Spinal cord (tissue), 10 donors: ENCODE results near the gene KIF20A. TPM values are rescaled to one million over a fixed set of nuclear protein-coding genes. Genes with fewer than 3 reads are reported as not detected.
"Not testable (repeated sequence)": the region's sequence is repeated elsewhere in the genome, so short reads cannot be mapped to it uniquely, and the experiment has no call there.

Experiments used
- DNase-seq, 6 donors: peaks; one replicate each; pipeline versions ENCODE4 v3.0.0 to v3.0.0-alpha.2; 2013 to 2015; ENCODE audit warnings: low spot score in 6 of 6, low read depth in 4 of 6
- H3K27ac ChIP-seq: one replicate; pipeline ENCODE4 v1.5.1; 2013; ENCODE audit warnings: low read depth, low read length, control low read depth
- H3K27me3 ChIP-seq: one replicate; pipeline ENCODE4 v1.6.1; 2013; ENCODE audit warnings: low read length; ENCODE audit not compliant: control insufficient read depth, insufficient read depth
- H3K36me3 ChIP-seq: one replicate; pipeline ENCODE4 v1.6.1; 2013; ENCODE audit warnings: low read length; ENCODE audit not compliant: control insufficient read depth, insufficient read depth
- H3K4me1 ChIP-seq: one replicate; pipeline ENCODE4 v1.6.1; 2013; ENCODE audit warnings: low read length; ENCODE audit not compliant: control insufficient read depth, insufficient read depth
- H3K4me3 ChIP-seq: one replicate; pipeline ENCODE4 v1.5.1; 2013; ENCODE audit warnings: low read depth, low read length, control low read depth
- H3K9me3 ChIP-seq: one replicate; pipeline ENCODE4 v1.6.1; 2013; ENCODE audit warnings: low read length; ENCODE audit not compliant: control insufficient read depth, insufficient read depth
- WGBS: methylation state at CpG from one replicate; pipeline ENCODE4 v1.1.5; 2013; ENCODE audit warnings: missing lambda C conversion rate; ENCODE audit not compliant: insufficient coverage; 5-methylcytosine and 5-hydroxymethylcytosine counted together
- polyA plus RNA-seq, 2 donors: library from polyadenylated mRNA; unstranded; fragments of 120-200 nt; gene quantifications; one replicate each; pipeline ENCODE4 v1.2.1, GENCODE V29; 2013; ENCODE audit not compliant: insufficient read length in 2 of 2
- total RNA-seq, 2 donors: library from RNA; depleted of rRNA in 1 of 2; stranded (reverse); fragments of 120-200 nt in 1 of 2; fragments of >200 nt in 1 of 2; gene quantifications; one replicate each; pipeline versions ENCODE4 v1.2.3 to v1.2.4, GENCODE V29; 2013 to 2014
- donor health status: healthy.

KIF20A gene
- total and polyA plus RNA-seq, 4 donors = 11.5 to 18.7 (median 13.7) TPM

GRCh38 chr5:138180183-138180782 lies 1.4 kb downstream of the KIF20A start:
- peak overlapping the region; percentile 95 for H3K4me3 ChIP-seq
- no peaks in the 10 kb centered on the region for H3K27me3 ChIP-seq
- no peak overlapping the region for H3K27ac ChIP-seq
- H3K36me3 ChIP-seq = peaks cover 16% of the 10 kb centered on the region
- DNase-seq = peak in 5 of 6 donors; percentile 17 to 86 (median 33)
- H3K9me3 ChIP-seq = no peaks in the 10 kb centered on the region
- WGBS = no CpG with 5 or more reads among the region's 5 CpGs
- peaks cover 19% of the 10 kb centered on the region for H3K4me1 ChIP-seq

GRCh38 chr5:138180841-138181240 lies 1.9 kb downstream of the KIF20A start:
- Histone ChIP-seq H3K4me3 (no peak overlapping the region), H3K9me3 (no peaks in the 10 kb centered on the region), H3K27ac (no peak overlapping the region), H3K4me1 (peaks cover 19% of the 10 kb centered on the region), H3K36me3 (peaks cover 11% of the 10 kb centered on the region), H3K27me3 (no peaks in the 10 kb centered on the region)
- WGBS = 96% methylated on average over 3 of the region's 5 CpGs
- no peak for DNase-seq

GRCh38 chr5:138182808-138183207 lies 3.9 kb downstream of the KIF20A start:
- DNase-seq = no peak
- Histone ChIP-seq H3K4me1 (peaks cover 8% of the 10 kb centered on the region), H3K4me3 (no peak overlapping the region), H3K9me3 (no peaks in the 10 kb centered on the region), H3K36me3 (peaks cover 3% of the 10 kb centered on the region), H3K27ac (no peak overlapping the region), H3K27me3 (no peaks in the 10 kb centered on the region)
- 94% methylated on average over 6 of the region's 6 CpGs for WGBS

GRCh38 chr5:138186002-138186447 lies 7.1 kb downstream of the KIF20A start:
- H3K9me3 ChIP-seq = no peaks in the 10 kb centered on the region
- H3K27me3 ChIP-seq = no peaks in the 10 kb centered on the region
- 100% methylated on average over 1 of the region's 2 CpGs for WGBS
- H3K27ac ChIP-seq = no peak overlapping the region
- DNase-seq = no peak
- H3K4me3 ChIP-seq = no peak overlapping the region
- H3K36me3 ChIP-seq = peaks cover 21% of the 10 kb centered on the region
- H3K4me1 ChIP-seq = no peaks in the 10 kb centered on the region

GRCh38 chr5:138188626-138189025 lies 9.7 kb downstream of the KIF20A start:
- WGBS = 71% methylated on average over 3 of the region's 3 CpGs
- H3K36me3 ChIP-seq = peaks cover 38% of the 10 kb centered on the region
- peak in 2 of 6 donors; percentile 16 to 74 for DNase-seq
- H3K27me3 ChIP-seq = no peaks in the 10 kb centered on the region
- H3K4me1 ChIP-seq = no peaks in the 10 kb centered on the region
- no peak overlapping the region for H3K27ac ChIP-seq
- H3K9me3 ChIP-seq = no peaks in the 10 kb centered on the region
- no peak overlapping the region for H3K4me3 ChIP-seq

- H3K9me3 ChIP-seq = no peaks in the 10 kb centered on the region
- no peaks in the 10 kb centered on the region for H3K27me3 ChIP-seq
- no peaks in the 10 kb centered on the region for H3K4me1 ChIP-seq
- no peak for DNase-seq
- WGBS = 100% methylated on average over 1 of the region's 3 CpGs
- no peak overlapping the region for H3K27ac ChIP-seq
- peaks cover 65% of the 10 kb centered on the region for H3K36me3 ChIP-seq
- H3K4me3 ChIP-seq = no peak overlapping the region
Measured at GRCh38 chr5:138192826-138193225, 13.9 kb downstream of the KIF20A start.

GRCh38 chr5:138193859-138194258 lies 14.9 kb downstream of the KIF20A start:
- DNase-seq, H3K9me3 ChIP-seq, H3K4me3 ChIP-seq, H3K4me1 ChIP-seq, H3K27me3 ChIP-seq, H3K27ac ChIP-seq: not testable (repeated sequence)
- H3K36me3 ChIP-seq = peaks cover 68% of the 10 kb centered on the region
- 100% methylated on average over 1 of the region's 8 CpGs for WGBS

- H3K9me3 ChIP-seq = no peaks in the 10 kb centered on the region
- H3K27ac ChIP-seq = no peak overlapping the region
- H3K4me1 ChIP-seq = peaks cover 12% of the 10 kb centered on the region
- H3K27me3 ChIP-seq = no peaks in the 10 kb centered on the region
- H3K4me3 ChIP-seq = no peak overlapping the region
- H3K36me3 ChIP-seq = peaks cover 14% of the 10 kb centered on the region
- 100% methylated on average over 1 of the region's 3 CpGs for WGBS
- DNase-seq = no peak
Measured at GRCh38 chr5:138210985-138211384, 32.1 kb downstream of the KIF20A start.

GRCh38 chr5:138212828-138213160 lies 33.9 kb downstream of the KIF20A start:
- Histone ChIP-seq H3K27ac (peak overlapping the region; percentile 67), H3K27me3 (no peaks in the 10 kb centered on the region), H3K9me3 (no peaks in the 10 kb centered on the region), H3K4me3 (peak overlapping the region; percentile 99), H3K36me3 (peaks cover 14% of the 10 kb centered on the region), H3K4me1 (peaks cover 12% of the 10 kb centered on the region)
- DNase-seq = no peak
- 0% methylated on average over 8 of the region's 8 CpGs for WGBS
